Endothelial cell of umbilical vein (primary cell): ENCODE measurements around the gene ACD. TPM values are rescaled to one million over a fixed set of nuclear protein-coding genes. Genes with fewer than 3 reads are reported as not detected.
A peak's percentile ranks its signal among the peaks of the same experiment; 100 is the strongest.

Source experiments
- BruUV-seq: library from RNA; stranded (reverse); fragments of 400-500 nt; replicated peaks from 2 replicates; lab custom pipeline; 2021; lab: Mats Ljungman, UMichigan
- CTCF ChIA-PET: fragments of 300-600, 350-600 bp; sonication (Branson Sonifier 250); formaldehyde crosslinking; loops from one replicate; lab custom pipeline; 2021; ENCODE audit warnings: antibody characterized with exemption, inconsistent platforms; lab: Charles Lee
- POLR2A ChIA-PET: fragments of 300-600, 350-600 bp; sonication (Branson Sonifier 250); formaldehyde crosslinking; loops from one replicate; lab custom pipeline; 2021; ENCODE audit warnings: antibody characterized with exemption, inconsistent platforms; lab: Charles Lee
- DNase-seq: peaks from one replicate; pipeline ENCODE4 v3.0.0-alpha.2; 2011; ENCODE audit warnings: low read depth, low spot score
- FAIRE-seq: peaks from 2 replicates; lab custom pipeline; 2011; peaks lifted over from hg19 to GRCh38; lab: Jason Lieb, UNC
- H2AFZ ChIP-seq: 2 replicates; pipeline ENCODE4 v1.6.0; 2012; ENCODE audit warnings: low read depth, low read length, control low read depth, inconsistent platforms
- H3K27ac ChIP-seq: 2 replicates; pipeline ENCODE4 v1.5.1; 2011; ENCODE audit warnings: low read depth, mild to moderate bottlenecking, control low read depth, low read length, moderate library complexity; ENCODE audit not compliant: insufficient read depth
- H3K27me3 ChIP-seq, 2 experiments: 2 replicates each; pipeline versions ENCODE4 v1.6.0 to v1.6.1; 2011; ENCODE audit warnings: low read length in 2 of 2, mixed read lengths in 1 of 2; ENCODE audit not compliant: control insufficient read depth in 2 of 2, insufficient read depth in 2 of 2
- H3K36me3 ChIP-seq, 2 experiments: 2 replicates in 1 of 2; 3 replicates in 1 of 2; pipeline ENCODE4 v1.5.1; 2011; ENCODE audit warnings: low read length in 2 of 2, mild to moderate bottlenecking in 1 of 2, moderate library complexity in 1 of 2; ENCODE audit not compliant: control insufficient read depth in 2 of 2, insufficient read depth in 2 of 2; ENCODE audit errors: extremely low read depth in 1 of 2
- H3K4me1 ChIP-seq: 3 replicates; pipeline ENCODE4 v1.5.1; 2011; ENCODE audit warnings: mild to moderate bottlenecking, low read length; ENCODE audit not compliant: control insufficient read depth, insufficient read depth; ENCODE audit errors: extremely low read depth
- H3K4me2 ChIP-seq: 2 replicates; pipeline ENCODE4 v1.6.1; 2011; ENCODE audit warnings: low read length, control low read depth, mixed read lengths; ENCODE audit not compliant: insufficient read depth
- H3K4me3 ChIP-seq, 3 experiments: fragments of 200-600 bp in 1 of 3; sonication (generic), shearing (Covaris generic) in 1 of 3; replicated peaks in 1 of 3; 2 replicates each; pipeline ENCODE4 v1.5.1; 2011 to 2016; ENCODE audit warnings: control low read depth in 3 of 3, low read length in 3 of 3, mild to moderate bottlenecking in 2 of 3, inconsistent platforms in 1 of 3, low read depth in 1 of 3, moderate library complexity in 1 of 3; ENCODE audit not compliant: insufficient read depth in 1 of 3
- H3K79me2 ChIP-seq: 2 replicates; pipeline ENCODE4 v1.6.0; 2012; ENCODE audit warnings: low read length, inconsistent platforms; ENCODE audit not compliant: control insufficient read depth, insufficient read depth
- H3K9ac ChIP-seq: replicated peaks from 2 replicates; pipeline ENCODE3; 2011; ENCODE audit warnings: low read length, control low read depth; ENCODE audit not compliant: insufficient read depth; ENCODE audit errors: extremely low read depth
- H3K9me1 ChIP-seq: replicated peaks from 3 replicates; pipeline ENCODE4 v1.6.0; 2011; ENCODE audit warnings: mild to moderate bottlenecking, low read length; ENCODE audit not compliant: control insufficient read depth, insufficient read depth; ENCODE audit errors: extremely low read depth
- H3K9me3 ChIP-seq: replicated peaks from 2 replicates; pipeline ENCODE4 v1.5.1; 2012; ENCODE audit warnings: low read length, inconsistent platforms; ENCODE audit not compliant: control insufficient read depth, insufficient read depth
- H4K20me1 ChIP-seq: replicated peaks from 2 replicates; pipeline ENCODE3; 2011; ENCODE audit warnings: mild to moderate bottlenecking, low read length; ENCODE audit not compliant: control insufficient read depth, insufficient read depth; ENCODE audit errors: extremely low read depth
- CTCF ChIP-seq, 2 donors: IDR thresholded peaks; 1 replicate in 1 of 2; 2 replicates in 1 of 2; pipeline ENCODE4 v1.5.1; 2011; ENCODE audit warnings: low read length in 2 of 2, mild to moderate bottlenecking in 2 of 2, moderate library complexity in 2 of 2, control low read depth in 1 of 2, inconsistent platforms in 1 of 2, low read depth in 1 of 2; ENCODE audit not compliant: insufficient read depth in 1 of 2; ENCODE audit errors: extremely low read depth in 1 of 2
- EZH2 ChIP-seq: IDR thresholded peaks from 2 replicates; pipeline ENCODE4 v1.6.1; 2012; ENCODE audit warnings: borderline replicate concordance, low read depth, mild to moderate bottlenecking, moderate library complexity, low read length, inconsistent platforms; ENCODE audit not compliant: severe bottlenecking
- FOS ChIP-seq: IDR thresholded peaks from 2 replicates; pipeline ENCODE4 v1.6.1; 2011; ENCODE audit warnings: mild to moderate bottlenecking, low read length, moderate library complexity, borderline replicate concordance; ENCODE audit not compliant: insufficient read depth
- GATA2 ChIP-seq: IDR thresholded peaks from 2 replicates; pipeline ENCODE4 v1.7.0; 2011; ENCODE audit warnings: low read depth, mild to moderate bottlenecking, moderate library complexity, mixed read lengths, low read length; ENCODE audit not compliant: insufficient read length, insufficient read depth
- JUN ChIP-seq: IDR thresholded peaks from 2 replicates; pipeline ENCODE4 v1.6.1; 2011; ENCODE audit warnings: borderline replicate concordance, low read depth; ENCODE audit not compliant: insufficient read length, insufficient read depth
- MAX ChIP-seq: IDR thresholded peaks from 2 replicates; pipeline ENCODE4 v1.6.1; 2011; ENCODE audit not compliant: insufficient read depth, insufficient read length
- MYC ChIP-seq: IDR thresholded peaks from one replicate; pipeline ENCODE4 v1.6.1; 2011; ENCODE audit warnings: mild to moderate bottlenecking, low read depth, low read length
- POLR2A ChIP-seq: IDR thresholded peaks from 2 replicates; pipeline ENCODE4 v1.6.1; 2012; ENCODE audit warnings: low read depth, mild to moderate bottlenecking, control low read depth, low read length
- POLR2AphosphoS5 ChIP-seq: IDR thresholded peaks from 2 replicates; pipeline ENCODE4 v1.6.1; 2012; ENCODE audit warnings: low read depth, mild to moderate bottlenecking, control low read depth, low read length, moderate library complexity; ENCODE audit not compliant: insufficient read depth
- dilution Hi-C: fragments of 300-500 bp; cut with MboI; formaldehyde crosslinking; loops from one replicate; pipeline ENCODE4 v1.15.0; 2019; ENCODE audit warnings: low sequenced_read_pairs; ENCODE audit not compliant: extremely low pct_ligation_motif_present
- intact Hi-C: fragments of 100-400 bp; cut with micrococcal nuclease; formaldehyde crosslinking; loops from one replicate; pipeline ENCODE4 v1.10.0; 2022
- polyA plus RNA-seq, 4 experiments: library from polyadenylated mRNA; depleted of rRNA in 3 of 4; stranded (reverse) in 3 of 4; unstranded in 1 of 4; fragments of >200 nt; gene quantifications; 2 replicates each; pipeline versions ENCODE4 v1.2.1 to v1.2.3, GENCODE V29; 2011 to 2012; ENCODE audit warnings: missing spikeins in 1 of 4
- total RNA-seq: library from RNA; stranded (reverse); gene quantifications from 2 replicates; pipeline ENCODE4 v1.2.3, GENCODE V29; 2021

Gene ACD
- total and polyA plus RNA-seq, 2 donors (not counting 3 experiments of a cell fraction or from before 2014, with no cell fraction given), result 24.4 to 36.0 TPM

GRCh38 chr16:67641779-67642708, 18.0 kb downstream of the ACD start:
- intact Hi-C loops, result no loop called here
- CTCF ChIA-PET, result interaction anchor here (5.9 to 7.7 kb wide), 3 partner anchors 79 to 120 kb away, joined by 48 to 166 read pairs (median 141); partner anchors contain the start of gene CTCF
- Histone ChIP-seq H4K20me1 (no peaks in the 10 kb centered on the region), H3K9me1 (no peaks in the 10 kb centered on the region), H3K9me3 (no peaks in the 10 kb centered on the region), H3K27ac (no peak overlapping the region), H2AFZ (no peak overlapping the region), H3K79me2 (no peaks in the 10 kb centered on the region), H3K4me1 (no peaks in the 10 kb centered on the region), H3K4me3 (no peak overlapping the region), H3K9ac (no peak overlapping the region), H3K36me3 (peaks cover 4 to 6% of the 10 kb centered on the region in 2 experiments), H3K4me2 (no peak overlapping the region), H3K27me3 (no peaks in the 10 kb centered on the region)
- POLR2A ChIA-PET, result interaction anchor here (0.8 kb wide), 1 partner anchor 95 kb away, joined by 3 read pairs; no protein-coding TSS in a partner anchor
- TF ChIP-seq MYC (no peak), EZH2 (no peak), MAX (peak; percentile 50), GATA2 (no peak), POLR2A (no peak), CTCF (IDR thresholded peaks at IDR 0.05; ENCODE audit: extremely low read depth in 1 of 2, insufficient read depth in 1 of 2, low read depth in 1 of 2, low read length in 2 of 2) (no peak), JUN (no peak), POLR2AphosphoS5 (no peak), FOS (no peak)
- dilution Hi-C loops, result no loop called here
- DNase-seq, result peak; percentile 52
- FAIRE-seq, result peak; percentile 24
- no TSS peak for BruUV-seq
